NCI-H2227 treated with DMSO at 0.1 percent for 48 hours (cell line): ENCODE results near the gene RALGAPB.
"Not testable (repeated sequence)": the region's sequence is repeated elsewhere in the genome, so short reads cannot be mapped to it uniquely, and the experiment has no call there.

Experiments used
- DNase-seq: peaks from one replicate; lab custom pipeline; 2025; lab: John Stamatoyannopoulos, UW

Gene RALGAPB

DNA sequence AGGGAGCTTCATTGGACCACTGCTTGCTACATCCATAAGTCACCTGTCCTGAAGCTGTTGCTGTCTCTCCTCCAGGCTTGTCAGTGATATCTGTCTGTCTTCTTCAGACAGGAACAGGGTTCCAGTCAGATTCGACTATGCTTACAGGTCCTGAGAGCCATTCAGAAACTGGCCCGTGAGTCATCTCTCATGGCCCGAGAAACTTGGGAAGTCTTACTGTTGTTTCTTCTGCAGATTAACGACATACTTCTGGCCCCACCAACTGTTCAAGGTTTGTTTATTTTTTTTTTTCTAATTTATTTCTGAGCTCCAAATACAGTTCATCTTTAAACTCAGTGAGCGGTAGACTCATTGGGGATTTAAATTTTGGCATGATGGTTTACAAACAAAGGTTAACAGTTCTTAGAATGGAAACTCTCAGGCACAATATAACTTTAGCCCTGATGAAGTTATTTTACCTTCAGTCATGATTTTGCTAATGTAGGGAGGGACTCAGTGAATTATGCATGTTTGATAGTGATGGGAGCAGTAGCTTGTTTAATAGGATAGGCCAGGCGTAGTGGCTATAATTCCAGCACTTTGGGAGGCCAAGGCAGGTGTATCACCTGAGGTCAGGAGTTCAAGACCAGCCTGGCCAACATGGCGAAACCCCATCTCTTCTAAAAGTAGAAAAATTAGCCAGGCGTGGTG lies 24.7 kb downstream of the RALGAPB start:
- DNase-seq = no peak

DNA sequence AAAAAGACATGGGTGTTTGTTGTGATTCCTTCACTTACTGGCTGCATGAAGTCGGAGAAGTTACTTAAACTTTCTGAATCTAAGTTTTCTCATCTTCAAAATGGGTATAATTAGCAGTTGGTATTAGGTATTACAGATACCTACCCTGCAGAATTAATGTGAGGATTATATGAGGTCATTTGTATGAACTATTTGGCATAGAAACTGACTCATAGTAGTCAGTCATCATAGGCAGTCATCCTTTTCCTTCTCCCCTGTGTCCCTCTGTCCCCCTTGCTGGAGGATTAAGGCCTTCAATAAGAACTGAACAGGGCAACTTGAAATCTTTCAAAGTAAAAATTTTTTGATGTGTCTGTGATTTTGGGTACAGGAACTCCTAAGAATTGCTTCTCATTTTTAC lies 26.3 kb downstream of the RALGAPB start:
- DNase-seq = no peak

DNA sequence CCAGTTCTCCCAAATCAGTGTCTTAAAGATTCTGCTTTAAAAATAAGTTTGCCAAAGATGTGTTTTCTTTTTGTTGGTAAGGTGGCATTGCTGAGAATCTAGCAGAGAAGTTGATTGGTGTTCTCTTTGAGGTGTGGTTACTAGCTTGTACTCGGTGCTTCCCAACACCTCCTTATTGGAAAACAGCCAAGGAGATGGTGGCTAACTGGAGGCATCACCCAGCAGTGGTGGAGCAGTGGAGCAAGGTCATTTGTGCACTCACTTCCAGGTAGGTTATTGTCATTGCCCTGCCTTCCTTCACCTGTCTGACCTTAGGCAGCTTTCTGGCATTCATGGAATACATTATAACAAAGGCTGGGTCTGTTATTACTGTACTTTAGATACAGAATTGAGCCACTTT lies 26.7 kb downstream of the RALGAPB start:
- no peak for DNase-seq

DNA sequence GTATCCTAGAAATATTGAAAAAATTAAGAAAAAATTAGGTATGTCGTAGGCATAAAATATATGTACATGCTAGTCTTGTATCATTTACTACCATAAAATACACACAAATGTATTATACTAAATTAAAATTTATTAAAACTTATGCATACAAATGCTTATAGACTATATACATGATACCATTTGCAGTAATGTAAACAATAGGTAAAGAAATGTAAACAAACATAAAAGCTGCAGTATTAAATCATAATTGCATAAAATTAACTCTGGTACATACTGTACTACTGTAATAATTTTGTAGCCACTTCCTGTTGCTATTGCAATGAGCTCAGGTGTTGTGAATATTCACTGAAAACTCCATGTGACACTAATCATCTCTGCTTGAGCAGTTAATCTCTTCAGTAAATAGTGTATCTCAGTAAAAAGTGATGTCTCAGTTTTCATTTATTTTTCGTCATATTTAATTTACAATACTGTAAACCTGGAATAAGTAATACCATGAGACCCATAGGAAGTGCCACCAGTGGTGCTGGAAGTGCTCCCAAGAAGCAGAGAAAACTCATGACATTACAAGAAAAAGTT lies 29.3 kb downstream of the RALGAPB start:
- no peak for DNase-seq

DNA sequence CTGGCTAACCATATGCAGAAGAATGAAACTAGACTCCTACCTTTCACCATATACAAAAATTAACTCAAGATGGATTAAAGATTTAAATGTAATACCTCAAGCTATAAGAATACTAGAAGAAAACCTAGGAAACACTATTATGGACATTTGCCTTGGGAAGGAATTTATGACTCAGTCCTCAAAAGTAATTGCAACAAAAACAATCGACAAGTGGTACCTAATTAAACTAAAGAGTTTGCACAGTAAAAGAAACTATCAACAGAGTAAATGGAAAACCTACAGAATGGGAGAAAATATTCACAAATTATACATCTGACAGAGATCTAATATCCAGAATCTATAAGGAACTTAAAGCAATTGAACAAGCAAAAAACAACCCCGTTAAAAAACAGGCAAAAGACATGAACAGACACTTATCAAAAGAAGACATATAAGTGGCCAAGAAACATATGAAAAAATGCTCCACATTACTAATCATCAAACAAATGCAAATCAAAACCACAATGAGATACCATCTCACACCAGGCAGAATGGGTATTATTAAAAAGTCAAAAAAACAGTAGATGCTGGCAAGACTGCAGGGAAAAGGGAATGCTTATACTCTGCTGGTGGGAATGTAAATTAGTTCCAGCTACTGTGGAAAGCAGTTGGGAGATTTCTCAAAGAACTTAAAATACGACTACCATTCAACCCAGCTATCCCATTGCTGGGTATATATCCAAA lies 31.9 kb downstream of the RALGAPB start:
- no peak for DNase-seq

DNA sequence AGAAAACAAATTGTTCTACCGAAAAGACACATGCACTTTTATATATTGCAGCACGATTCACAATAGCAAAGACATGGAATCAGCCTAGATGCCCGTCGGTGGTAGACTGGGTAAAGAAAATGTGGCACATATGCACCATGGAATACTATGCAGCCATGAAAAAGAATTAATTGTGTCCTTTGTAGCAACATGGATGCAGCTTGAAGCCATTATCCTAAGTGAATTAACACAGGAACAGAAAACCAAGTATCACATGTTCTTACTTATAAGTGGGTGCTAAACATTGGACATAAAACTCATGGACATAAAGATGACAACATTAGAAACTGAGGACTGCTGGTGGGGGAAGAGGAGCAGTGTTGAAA lies 32.4 kb downstream of the RALGAPB start:
- no peak for DNase-seq

DNA sequence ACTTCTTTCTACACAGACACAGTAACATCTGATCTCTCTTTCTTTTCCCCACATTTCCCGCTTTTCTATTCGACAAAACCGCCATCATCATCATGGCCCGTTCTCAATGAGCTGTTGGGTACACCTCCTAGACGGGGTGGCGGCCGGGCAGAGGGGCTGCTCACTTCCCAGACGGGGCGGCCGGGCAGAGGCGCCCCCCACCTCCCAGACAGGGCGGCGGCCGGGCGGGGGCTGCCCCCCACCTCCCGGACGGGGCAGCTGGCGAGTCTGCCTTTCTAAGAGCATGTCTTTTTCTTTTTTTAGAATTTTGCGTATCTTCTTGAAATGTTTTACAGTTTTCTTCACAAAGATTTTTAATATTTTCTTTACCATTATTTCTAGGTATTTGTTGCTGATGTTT lies 39.1 kb downstream of the RALGAPB start:
- not testable (repeated sequence) for DNase-seq

DNA sequence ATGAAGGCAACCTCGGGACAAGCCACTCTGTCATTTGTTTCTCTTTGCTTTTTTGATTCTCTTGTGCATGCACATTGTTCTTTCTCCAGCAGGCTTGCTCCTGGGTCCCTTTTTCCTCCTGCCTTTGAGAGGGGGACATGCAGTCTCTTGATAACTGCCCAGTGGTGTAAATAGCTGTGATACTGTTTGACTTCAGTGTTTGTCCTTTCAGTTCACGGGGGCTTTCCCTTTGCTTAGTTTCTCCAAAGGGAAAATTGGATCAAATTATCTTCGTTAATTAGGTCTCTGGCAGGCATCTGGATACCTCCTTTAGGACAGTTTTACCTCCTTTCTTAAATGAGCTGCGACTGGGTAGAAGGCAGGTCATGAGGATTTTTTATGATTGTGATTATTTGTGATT lies 41.5 kb downstream of the RALGAPB start:
- no peak for DNase-seq

DNA sequence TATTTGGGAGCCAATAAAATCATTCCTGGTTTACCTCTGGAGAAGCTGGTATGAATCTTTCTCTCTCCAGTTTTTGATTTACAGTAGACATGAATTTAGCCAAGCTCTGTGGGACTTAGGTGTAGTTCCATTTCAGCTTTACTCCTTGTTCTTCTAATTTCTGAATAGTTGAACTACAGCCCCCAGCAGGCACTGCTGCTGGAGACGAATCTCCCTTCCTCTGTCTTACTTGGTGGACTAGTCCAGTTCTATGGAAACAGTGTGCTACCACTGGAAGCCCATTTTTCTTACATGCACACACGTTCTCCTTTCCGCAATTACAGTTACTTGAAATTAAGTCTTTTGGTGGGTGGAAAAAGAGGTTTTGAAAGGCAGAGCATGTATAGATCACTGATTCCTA lies 42.3 kb downstream of the RALGAPB start:
- DNase-seq = no peak

DNA sequence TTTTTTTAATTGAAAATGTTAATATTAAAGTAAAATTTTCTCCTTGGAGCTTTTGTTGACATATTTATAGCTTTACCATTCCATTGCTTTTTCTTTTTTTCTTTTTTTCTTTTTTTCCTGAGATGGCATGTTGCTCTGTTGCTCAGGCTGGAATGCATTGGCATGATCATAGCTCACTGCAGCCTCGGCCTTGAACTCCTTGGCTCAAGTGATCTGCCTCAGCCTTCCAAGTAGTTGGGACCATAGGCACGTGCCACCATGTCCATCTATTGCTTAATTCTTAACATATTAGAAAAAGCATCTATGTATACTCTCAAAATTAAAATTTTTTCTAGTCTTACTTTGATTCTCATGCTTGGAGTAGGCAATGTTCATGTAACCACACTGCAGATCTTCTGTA lies 43.0 kb downstream of the RALGAPB start:
- no peak for DNase-seq

DNA sequence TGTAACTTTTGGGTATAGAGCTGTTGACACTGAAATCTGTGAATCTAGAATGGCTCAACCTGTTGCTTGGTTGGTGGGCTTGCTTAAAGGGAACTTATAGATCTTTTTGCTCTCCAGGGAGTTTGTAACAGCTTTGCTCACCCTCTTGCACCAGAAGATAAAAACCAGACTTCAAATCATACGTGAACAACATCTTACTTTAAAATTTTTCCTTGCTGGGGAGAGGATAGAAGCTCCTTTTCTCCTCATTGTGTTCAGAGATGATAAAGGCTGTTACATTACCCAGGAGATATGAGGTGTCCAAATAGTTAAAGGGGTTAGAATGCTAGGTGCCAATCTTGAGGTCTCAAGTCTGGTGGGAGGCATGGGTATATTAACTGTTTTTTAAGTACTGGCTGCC lies 46.8 kb downstream of the RALGAPB start:
- DNase-seq = no peak

DNA sequence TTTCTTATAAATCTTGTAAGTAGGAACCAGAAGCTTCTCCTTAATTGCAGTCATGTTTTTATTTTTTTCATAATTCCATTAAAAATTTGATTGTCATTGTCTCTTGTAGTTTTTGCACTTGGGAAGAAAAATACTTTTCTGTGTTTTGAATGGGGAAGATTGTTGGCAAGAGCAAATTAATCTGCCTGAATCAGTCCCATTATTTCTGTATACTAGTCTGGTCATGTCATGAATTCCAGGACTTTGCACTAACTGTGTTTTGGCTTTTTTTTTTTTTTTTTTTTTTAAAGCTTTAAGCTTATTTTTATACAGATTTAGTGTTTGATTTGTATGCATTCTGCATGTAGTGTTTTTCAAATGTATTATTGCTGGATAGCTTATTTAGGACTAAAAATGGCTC lies 47.6 kb downstream of the RALGAPB start:
- DNase-seq = no peak

DNA sequence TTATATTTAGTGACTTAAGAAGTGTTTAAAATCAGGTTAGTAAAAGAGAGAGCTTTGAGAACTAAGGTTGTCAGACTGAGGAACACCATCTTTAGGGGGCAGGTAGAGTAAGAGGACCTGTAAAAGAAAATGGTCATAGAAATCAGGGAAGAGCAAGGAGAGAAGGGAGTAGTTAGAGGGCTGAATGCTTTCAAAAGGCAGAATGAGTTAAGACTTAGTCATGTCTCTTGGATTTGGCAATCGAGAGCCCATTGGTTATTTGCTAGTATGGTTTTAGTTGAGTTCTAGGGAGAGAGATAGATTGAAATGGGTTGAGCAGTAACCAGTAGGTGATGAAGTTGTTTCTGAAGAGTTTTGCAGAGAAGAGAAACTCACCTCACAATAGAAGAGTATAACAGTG lies 51.1 kb downstream of the RALGAPB start:
- DNase-seq = no peak

DNA sequence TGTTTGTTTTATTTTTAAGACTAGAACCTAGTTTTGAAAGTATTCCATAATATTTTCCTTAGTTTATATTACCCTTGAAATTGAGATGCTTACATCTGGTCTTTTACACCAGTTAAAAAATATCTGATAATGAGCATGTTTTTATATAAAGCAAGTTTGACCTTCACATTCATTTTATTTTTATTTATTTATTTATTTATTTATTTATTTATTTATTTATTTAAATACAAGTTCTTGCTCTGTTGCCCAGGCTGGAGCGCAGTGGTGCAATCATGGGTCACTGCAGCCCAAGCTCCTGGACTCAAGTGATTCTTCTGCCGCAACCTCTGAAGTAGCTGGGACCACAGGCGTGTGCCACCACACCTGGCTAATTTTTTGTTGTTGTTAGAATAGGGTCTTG lies 55.5 kb downstream of the RALGAPB start:
- DNase-seq = no peak

DNA sequence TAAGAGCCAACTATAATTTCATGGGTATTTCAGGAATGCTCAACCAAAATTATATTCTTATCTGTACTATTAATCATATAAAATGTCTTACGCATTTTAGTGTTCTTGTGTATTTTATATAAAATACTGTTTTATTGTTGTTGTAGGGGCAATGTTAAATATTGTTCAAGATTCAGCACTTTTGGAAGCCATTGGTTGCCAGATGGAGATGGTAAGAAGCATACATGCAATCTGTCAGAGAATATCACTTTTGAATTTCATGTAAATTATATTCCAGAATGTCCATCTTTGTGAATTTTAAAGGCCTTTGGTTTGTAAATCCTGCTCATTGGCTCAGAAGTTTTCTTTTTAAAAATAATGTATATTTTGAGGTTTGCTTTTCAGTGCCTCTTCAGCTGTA lies 58.4 kb downstream of the RALGAPB start:
- DNase-seq = no peak

DNA sequence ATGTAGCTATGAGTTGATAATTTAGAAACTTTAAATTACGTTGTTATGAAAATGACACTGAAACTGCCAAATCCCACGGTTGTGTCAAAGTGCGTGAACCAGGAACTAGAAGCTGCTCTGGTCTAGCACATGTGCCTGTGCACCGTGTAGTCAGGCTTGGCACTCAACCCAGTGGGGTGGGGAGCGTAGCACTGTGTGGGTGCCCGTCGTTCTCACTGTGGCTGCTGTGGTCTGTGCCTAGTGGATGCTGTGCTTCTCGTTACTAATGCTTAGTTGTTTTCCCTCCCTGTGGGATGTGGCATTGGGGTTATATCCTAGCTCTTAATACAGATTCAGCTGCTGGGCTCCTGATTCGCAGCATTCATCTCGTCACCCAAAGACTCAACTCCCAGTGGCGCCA lies 62.1 kb downstream of the RALGAPB start:
- no peak for DNase-seq

DNA sequence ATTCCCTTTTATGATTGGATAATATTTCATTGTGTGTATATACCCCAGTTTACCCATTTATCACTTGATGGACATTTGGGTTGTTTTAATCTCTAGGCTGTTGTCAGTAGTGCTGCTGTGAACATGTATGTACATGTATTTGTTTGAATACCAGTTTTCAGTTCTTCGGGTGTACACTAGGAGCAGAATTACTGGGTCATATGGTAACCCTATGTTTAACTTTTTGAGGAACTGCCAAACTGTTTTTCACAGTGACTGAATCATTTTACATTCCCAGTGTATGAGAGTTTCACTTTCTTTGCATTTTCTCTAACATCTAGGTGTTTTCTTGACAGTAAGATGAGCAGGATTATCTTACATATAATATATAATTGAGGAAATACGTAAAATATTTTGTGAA lies 63.7 kb downstream of the RALGAPB start:
- no peak for DNase-seq

DNA sequence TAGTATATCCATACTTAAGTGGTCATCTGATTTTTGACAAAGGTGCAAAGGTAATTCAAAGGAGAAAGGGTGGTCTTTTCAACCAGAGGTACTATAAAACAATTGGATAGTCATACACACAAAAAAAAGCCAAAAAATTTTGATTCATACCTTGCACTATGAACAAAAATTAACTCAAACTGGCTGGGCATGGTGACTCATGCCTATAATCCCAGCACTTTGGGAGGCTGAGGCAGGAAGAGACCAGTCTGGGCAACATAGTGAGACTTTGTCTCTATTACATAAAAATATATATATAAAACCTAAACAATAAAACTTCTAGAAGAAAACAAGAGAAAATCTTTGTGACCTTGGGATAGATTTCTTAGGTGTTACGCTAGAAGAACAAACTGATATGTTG lies 64.5 kb downstream of the RALGAPB start:
- DNase-seq = no peak

DNA sequence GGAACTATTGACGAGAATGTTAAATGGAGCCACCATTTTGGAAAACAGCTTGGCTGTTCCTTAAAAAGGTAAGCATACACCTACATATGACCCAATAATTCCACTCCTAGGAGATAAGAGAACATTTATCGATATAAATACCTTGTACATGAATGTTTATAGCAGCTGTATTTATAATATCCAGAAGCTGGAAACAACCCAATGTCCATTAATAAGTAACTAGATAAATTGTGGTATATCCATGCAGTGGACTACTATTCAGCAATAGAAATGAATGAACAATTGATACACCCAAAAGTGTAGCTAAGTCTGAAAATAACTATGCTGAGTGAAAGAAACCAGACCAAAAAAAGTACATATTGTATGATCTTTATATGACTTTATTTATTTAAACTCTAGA lies 66.1 kb downstream of the RALGAPB start:
- no peak for DNase-seq

DNA sequence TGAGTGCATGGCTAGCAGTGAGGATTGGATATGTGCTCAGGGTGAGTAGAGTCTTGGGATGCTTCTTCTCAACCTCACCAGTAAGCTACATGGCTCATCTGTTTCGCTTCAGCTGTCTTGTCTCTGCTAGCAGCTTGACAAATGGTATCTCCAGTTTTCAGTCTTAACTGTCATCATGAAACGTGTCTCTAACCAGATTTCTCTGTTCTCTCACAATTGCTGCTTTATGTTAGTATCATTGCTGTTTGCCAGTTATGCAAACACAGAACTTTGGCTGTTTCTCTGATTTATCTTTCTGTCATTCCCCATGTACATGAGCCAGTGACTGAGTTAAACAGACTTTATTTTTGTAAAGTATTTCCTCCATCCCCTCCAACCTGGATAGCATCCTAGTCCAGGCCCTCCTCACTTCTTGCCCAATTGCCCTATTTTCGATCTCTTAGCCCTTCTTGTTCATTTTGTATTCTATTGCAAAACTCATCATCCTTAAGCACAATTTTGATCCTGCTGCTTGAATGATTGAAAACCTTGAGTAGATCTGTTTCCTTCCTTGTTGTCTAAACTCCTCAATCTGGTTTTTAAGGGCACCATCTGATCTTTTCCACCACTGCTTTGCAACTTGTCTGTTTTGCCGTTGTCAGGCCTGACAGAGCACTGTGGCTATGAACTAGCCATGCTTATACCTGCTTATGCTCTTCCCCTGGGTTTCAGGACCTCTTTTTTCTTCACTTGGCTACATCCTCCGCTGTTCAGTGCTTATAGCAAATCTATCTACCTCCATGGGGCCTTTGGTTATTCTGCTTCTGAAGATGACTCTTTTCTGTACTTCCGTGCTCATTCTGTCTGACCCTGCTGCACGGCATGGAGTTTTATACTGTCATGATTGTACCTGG lies 70.6 kb downstream of the RALGAPB start:
- DNase-seq = no peak

DNA sequence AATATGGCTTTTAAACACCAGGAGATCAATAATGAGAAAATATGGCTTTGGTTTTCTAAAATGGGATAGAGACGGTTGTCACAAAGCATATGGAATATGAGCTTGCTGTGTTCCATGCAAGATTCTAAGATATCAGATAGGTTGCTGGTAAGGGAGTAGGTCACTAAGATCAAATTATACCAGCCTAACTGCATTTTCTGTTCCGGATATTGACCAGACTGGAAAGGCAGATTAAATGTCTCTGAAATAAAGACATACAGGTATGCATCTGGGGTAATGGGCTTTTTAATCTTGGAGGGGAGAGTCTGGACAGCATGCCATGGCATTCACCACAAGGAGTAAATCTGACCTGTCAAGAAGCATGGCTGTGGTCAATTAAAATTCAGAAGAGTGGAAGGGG lies 73.1 kb downstream of the RALGAPB start:
- DNase-seq = no peak

DNA sequence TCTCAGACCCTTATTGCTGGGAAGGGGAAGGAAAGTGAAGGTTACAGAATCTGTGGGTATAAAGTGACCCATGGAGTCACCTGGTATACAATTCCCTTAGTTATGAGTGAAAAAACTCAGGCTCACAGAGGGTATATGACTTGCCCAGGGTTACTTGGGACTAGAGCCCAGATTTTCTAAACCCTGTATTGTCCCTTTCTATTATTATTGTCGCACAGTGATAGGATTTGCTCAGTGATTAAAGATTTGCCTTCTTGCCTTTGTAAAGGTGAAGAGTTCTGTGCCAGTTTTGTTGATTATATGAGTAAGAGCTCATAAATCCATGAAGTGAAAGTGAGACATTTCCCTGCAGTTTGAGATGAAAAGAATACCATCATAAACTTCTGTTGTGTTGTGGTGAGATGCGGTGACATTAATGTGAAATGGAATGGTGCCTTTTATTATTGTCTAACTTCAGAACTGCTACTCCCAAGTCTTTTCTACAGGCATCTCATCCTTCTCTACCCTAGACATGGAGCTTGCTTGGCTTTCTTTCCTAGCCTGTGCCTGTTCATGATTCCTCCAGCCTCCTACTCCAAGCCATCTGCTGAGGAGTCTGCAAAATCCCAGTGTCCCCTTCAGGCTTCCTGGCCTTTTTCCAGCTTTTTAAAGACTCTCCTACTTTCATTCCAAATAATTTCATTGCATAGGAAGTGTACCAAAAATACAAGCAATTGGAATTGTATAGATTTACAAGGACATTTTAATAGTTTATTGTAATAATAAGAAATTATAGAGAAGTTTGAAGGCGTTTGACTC lies 74.8 kb downstream of the RALGAPB start:
- no peak for DNase-seq
